ENCODE data around the gene RAMP3.

GRCh38 chr7:45215601-45216062 is 58.0 kb downstream of the RAMP3 start:
- TF ChIP-seq CTCF (conservative IDR thresholded peaks at IDR 0.05; ENCODE audit: low read depth, low read length) (no peak), EZH2 (IDR thresholded peaks at IDR 0.05; ENCODE audit: borderline replicate concordance, low read depth, low read length, poor library complexity, severe bottlenecking) (no peak)
